HG03025 (cell line): ENCODE results near the gene ZSWIM8.
"Not testable (repeated sequence)": the region's sequence is repeated elsewhere in the genome, so short reads cannot be mapped to it uniquely, and the experiment has no call there.

Source experiments
- ATAC-seq: cut with Tn5 transposase; IDR thresholded peaks from one replicate; pipeline ENCODE4 v1.9.1; 2021; ENCODE audit warnings: mild to moderate bottlenecking, moderate library complexity; ENCODE audit not compliant: unreplicated experiment, low FRiP score

Gene ZSWIM8

GRCh38 chr10:73773152-73773879, 12.1 kb upstream of the ZSWIM8 start:
- peak; percentile 1 for ATAC-seq

GRCh38 chr10:73774637-73775036, 10.8 kb upstream of the ZSWIM8 start:
- no peak for ATAC-seq

- ATAC-seq, result no peak
Measured at GRCh38 chr10:73779018-73779417, 6.4 kb upstream of the ZSWIM8 start.

- ATAC-seq, result no peak
Measured at GRCh38 chr10:73779539-73780197, 5.7 kb upstream of the ZSWIM8 start.

- ATAC-seq, result no peak
Measured at GRCh38 chr10:73780301-73780700, 5.1 kb upstream of the ZSWIM8 start.

GRCh38 chr10:73780966-73781365, 4.4 kb upstream of the ZSWIM8 start:
- ATAC-seq, result no peak

- peak; percentile 9 for ATAC-seq
Measured at GRCh38 chr10:73781548-73781878, 3.9 kb upstream of the ZSWIM8 start.

GRCh38 chr10:73781879-73782748, 3.3 kb upstream of the ZSWIM8 start, which contains the start of gene CHCHD1:
Gene CHCHD1, plus strand, starts transcription at chr10:73782048. Its CDS starts 28 bp downstream, at chr10:73782076.
- ATAC-seq, result peak; percentile 45

- ATAC-seq, result no peak
Measured at GRCh38 chr10:73782749-73783085, 2.7 kb upstream of the ZSWIM8 start.

- peak; percentile 41 for ATAC-seq
Measured at GRCh38 chr10:73785721-73786511, 510 bp downstream of the ZSWIM8 start.

- no peak for ATAC-seq
Measured at GRCh38 chr10:73786512-73786885, 1.1 kb downstream of the ZSWIM8 start.

GRCh38 chr10:73787031-73787800, 1.8 kb downstream of the ZSWIM8 start:
- not testable (repeated sequence) for ATAC-seq

- no peak for ATAC-seq
Measured at GRCh38 chr10:73788864-73789658, 3.7 kb downstream of the ZSWIM8 start.

GRCh38 chr10:73789659-73790055, 4.3 kb downstream of the ZSWIM8 start:
- no peak for ATAC-seq

GRCh38 chr10:73790886-73791625, 5.7 kb downstream of the ZSWIM8 start:
- no peak for ATAC-seq

- ATAC-seq, result no peak
Measured at GRCh38 chr10:73791871-73792400, 6.5 kb downstream of the ZSWIM8 start.

GRCh38 chr10:73793456-73793855, 8.1 kb downstream of the ZSWIM8 start:
- no peak for ATAC-seq

- not testable (repeated sequence) for ATAC-seq
Measured at GRCh38 chr10:73795491-73795890, 10.1 kb downstream of the ZSWIM8 start.
